Astrocyte (in vitro differentiated cells and primary cell): ENCODE data around the gene PFN4.

Experiments
- EZH2 ChIP-seq: IDR thresholded peaks from 2 replicates; pipeline ENCODE4 v1.6.1; 2012; ENCODE audit warnings: mild to moderate bottlenecking, low read length, inconsistent platforms; ENCODE audit not compliant: insufficient read depth
- TF ChIP-seq, protein P1 (sequence below): IDR thresholded peaks from 2 replicates; pipeline ENCODE4 v1.5.1; 2011; ENCODE audit warnings: low read depth, mild to moderate bottlenecking, inconsistent platforms, low read length, moderate library complexity; ENCODE audit not compliant: insufficient read depth

DNA sequence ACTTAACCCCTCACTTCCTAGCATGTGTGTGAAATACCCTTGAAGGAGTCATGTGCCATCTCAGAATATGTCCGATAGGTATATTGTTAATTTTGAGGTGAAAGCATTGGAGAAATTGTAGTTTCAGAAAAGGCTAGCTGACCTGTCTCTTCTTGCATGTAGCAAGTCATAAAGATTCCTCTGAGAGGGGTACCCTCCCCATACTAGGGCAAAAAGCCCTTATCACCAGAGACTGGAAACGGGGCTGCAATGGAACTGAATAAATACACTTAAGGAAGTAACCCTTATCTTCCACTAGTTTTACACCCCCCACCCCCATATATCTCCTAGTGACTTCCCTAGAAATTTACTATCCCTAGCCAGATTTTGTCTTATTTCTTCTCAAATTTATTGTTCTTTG lies 45.3 kb downstream of the PFN4 start:
- TF ChIP-seq, protein P1, sequence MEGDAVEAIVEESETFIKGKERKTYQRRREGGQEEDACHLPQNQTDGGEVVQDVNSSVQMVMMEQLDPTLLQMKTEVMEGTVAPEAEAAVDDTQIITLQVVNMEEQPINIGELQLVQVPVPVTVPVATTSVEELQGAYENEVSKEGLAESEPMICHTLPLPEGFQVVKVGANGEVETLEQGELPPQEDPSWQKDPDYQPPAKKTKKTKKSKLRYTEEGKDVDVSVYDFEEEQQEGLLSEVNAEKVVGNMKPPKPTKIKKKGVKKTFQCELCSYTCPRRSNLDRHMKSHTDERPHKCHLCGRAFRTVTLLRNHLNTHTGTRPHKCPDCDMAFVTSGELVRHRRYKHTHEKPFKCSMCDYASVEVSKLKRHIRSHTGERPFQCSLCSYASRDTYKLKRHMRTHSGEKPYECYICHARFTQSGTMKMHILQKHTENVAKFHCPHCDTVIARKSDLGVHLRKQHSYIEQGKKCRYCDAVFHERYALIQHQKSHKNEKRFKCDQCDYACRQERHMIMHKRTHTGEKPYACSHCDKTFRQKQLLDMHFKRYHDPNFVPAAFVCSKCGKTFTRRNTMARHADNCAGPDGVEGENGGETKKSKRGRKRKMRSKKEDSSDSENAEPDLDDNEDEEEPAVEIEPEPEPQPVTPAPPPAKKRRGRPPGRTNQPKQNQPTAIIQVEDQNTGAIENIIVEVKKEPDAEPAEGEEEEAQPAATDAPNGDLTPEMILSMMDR, result no peak
- no peak for TF ChIP-seq EZH2
